ENCODE results near the gene CATSPER3.

GRCh38 chr5:135032695-135032998 lies 64.9 kb downstream of the CATSPER3 start:
- TF ChIP-seq, protein P1, sequence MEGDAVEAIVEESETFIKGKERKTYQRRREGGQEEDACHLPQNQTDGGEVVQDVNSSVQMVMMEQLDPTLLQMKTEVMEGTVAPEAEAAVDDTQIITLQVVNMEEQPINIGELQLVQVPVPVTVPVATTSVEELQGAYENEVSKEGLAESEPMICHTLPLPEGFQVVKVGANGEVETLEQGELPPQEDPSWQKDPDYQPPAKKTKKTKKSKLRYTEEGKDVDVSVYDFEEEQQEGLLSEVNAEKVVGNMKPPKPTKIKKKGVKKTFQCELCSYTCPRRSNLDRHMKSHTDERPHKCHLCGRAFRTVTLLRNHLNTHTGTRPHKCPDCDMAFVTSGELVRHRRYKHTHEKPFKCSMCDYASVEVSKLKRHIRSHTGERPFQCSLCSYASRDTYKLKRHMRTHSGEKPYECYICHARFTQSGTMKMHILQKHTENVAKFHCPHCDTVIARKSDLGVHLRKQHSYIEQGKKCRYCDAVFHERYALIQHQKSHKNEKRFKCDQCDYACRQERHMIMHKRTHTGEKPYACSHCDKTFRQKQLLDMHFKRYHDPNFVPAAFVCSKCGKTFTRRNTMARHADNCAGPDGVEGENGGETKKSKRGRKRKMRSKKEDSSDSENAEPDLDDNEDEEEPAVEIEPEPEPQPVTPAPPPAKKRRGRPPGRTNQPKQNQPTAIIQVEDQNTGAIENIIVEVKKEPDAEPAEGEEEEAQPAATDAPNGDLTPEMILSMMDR (IDR thresholded peaks at IDR 0.05 in 4 of 5, conservative IDR thresholded peaks at IDR 0.05 in 1 of 5) = no peak
- TF ChIP-seq POLR2A (IDR thresholded peaks at IDR 0.05) = no peak

Data from gastrocnemius medialis (tissue), 4 donors.